SK-N-SH (cell line): ENCODE data around the gene PRKACA. TPM values are rescaled to one million over a fixed set of nuclear protein-coding genes. Genes with fewer than 3 reads are reported as not detected.

Experiments
- CTCF ChIA-PET: fragments of 300-600, 350-600 bp; formaldehyde crosslinking; extraction: SDS; loops from one replicate; lab custom pipeline; 2021; lab: Yijun Ruan, JAX
- POLR2A ChIA-PET: fragments of 350-600 bp; sonication (Branson Sonifier 250); formaldehyde crosslinking; extraction: SDS; loops from one replicate; lab custom pipeline; 2020; ENCODE audit warnings: antibody characterized with exemption, inconsistent platforms; lab: Yijun Ruan, JAX
- DNase-seq: peaks from one replicate; pipeline ENCODE4 v3.0.0; 2012
- H2AFZ ChIP-seq: fragments of 200-600 bp; sonication (generic); 2 replicates; pipeline ENCODE4 v1.8.1; 2016; ENCODE audit warnings: antibody characterized with exemption, mild to moderate bottlenecking, low read depth
- H3F3A ChIP-seq: fragments of 200-600 bp; sonication (generic); replicated peaks from 2 replicates; pipeline ENCODE3; 2016; ENCODE audit warnings: antibody characterized with exemption, mild to moderate bottlenecking; ENCODE audit not compliant: insufficient read depth
- H3K27ac ChIP-seq, 2 experiments: fragments of 200-500 bp in 1 of 2; fragments of 200-600 bp in 1 of 2; sonication (Bioruptor generic) in 1 of 2; sonication (generic), shearing (Covaris generic) in 1 of 2; 2 replicates each; pipeline versions ENCODE4 v1.5.1 to v1.6.1; 2014 to 2016; ENCODE audit warnings: low read depth in 2 of 2, inconsistent platforms in 1 of 2, low read length in 1 of 2, mild to moderate bottlenecking in 1 of 2, mixed read lengths in 1 of 2
- H3K27me3 ChIP-seq: fragments of 200-600 bp; sonication (generic), shearing (Covaris generic); 2 replicates; pipeline ENCODE4 v1.6.1; 2016; ENCODE audit warnings: mixed run types; ENCODE audit not compliant: insufficient read depth
- H3K36me3 ChIP-seq, 2 experiments: fragments of 200-500 bp in 1 of 2; fragments of 200-600 bp in 1 of 2; sonication (Bioruptor generic) in 1 of 2; sonication (generic) in 1 of 2; replicated peaks in 1 of 2; 2 replicates each; pipeline versions ENCODE3 to v1.5.1; 2014 to 2016; ENCODE audit warnings: low read length in 1 of 2, mild to moderate bottlenecking in 1 of 2; ENCODE audit not compliant: insufficient read depth in 2 of 2, control insufficient read depth in 1 of 2
- H3K4me1 ChIP-seq, 2 experiments: fragments of 200-500 bp in 1 of 2; fragments of 200-600 bp in 1 of 2; sonication (Bioruptor generic) in 1 of 2; sonication (generic), shearing (Covaris generic) in 1 of 2; 2 replicates each; pipeline versions ENCODE4 v1.5.1 to v1.6.1; 2014 to 2016; ENCODE audit warnings: low read depth in 1 of 2, low read length in 1 of 2, mixed run types in 1 of 2; ENCODE audit not compliant: insufficient read depth in 2 of 2, control insufficient read depth in 1 of 2
- H3K4me2 ChIP-seq: fragments of 200-600 bp; sonication (generic), shearing (Covaris generic); 2 replicates; pipeline ENCODE4 v1.6.1; 2017; ENCODE audit warnings: mixed run types
- H3K4me3 ChIP-seq, 2 experiments: fragments of 200-500 bp in 1 of 2; fragments of 200-600 bp in 1 of 2; sonication (Bioruptor generic) in 1 of 2; sonication (generic), shearing (Covaris generic) in 1 of 2; 2 replicates each; pipeline versions ENCODE4 v1.5.1 to v1.8.1; 2014 to 2016; ENCODE audit warnings: low read depth in 2 of 2, inconsistent platforms in 1 of 2, low read length in 1 of 2, mild to moderate bottlenecking in 1 of 2, mixed read lengths in 1 of 2, moderate library complexity in 1 of 2
- H3K79me2 ChIP-seq: fragments of 200-600 bp; sonication (generic); 2 replicates; pipeline ENCODE4 v1.8.1; 2017; ENCODE audit warnings: mild to moderate bottlenecking; ENCODE audit not compliant: insufficient read depth
- H3K9ac ChIP-seq: fragments of 200-600 bp; sonication (generic); 2 replicates; pipeline ENCODE4 v1.6.1; 2017; ENCODE audit warnings: mixed run types
- H3K9me2 ChIP-seq: fragments of 200-600 bp; sonication (generic); 2 replicates; pipeline ENCODE4 v1.6.1; 2017; ENCODE audit warnings: mixed run types
- H3K9me3 ChIP-seq: fragments of 200-600 bp; sonication (generic); 2 replicates; pipeline ENCODE4 v1.6.1; 2017; ENCODE audit warnings: mixed run types, mild to moderate bottlenecking, moderate library complexity
- H4K20me1 ChIP-seq: fragments of 200-600 bp; sonication (generic); 2 replicates; pipeline ENCODE4 v1.6.1; 2017; ENCODE audit warnings: mild to moderate bottlenecking, mixed run types; ENCODE audit not compliant: insufficient read depth
- MXI1 ChIP-seq: IDR thresholded peaks from 2 replicates; pipeline ENCODE4 v1.6.1; 2012; ENCODE audit warnings: mild to moderate bottlenecking, low read depth, low read length, improper control_type of control experiment
- NFIC ChIP-seq: IDR thresholded peaks from 2 replicates; pipeline ENCODE4 v1.4.0; 2012; ENCODE audit warnings: borderline replicate concordance
- NRF1 ChIP-seq: IDR thresholded peaks from 2 replicates; pipeline ENCODE4 v1.6.1; 2012; ENCODE audit warnings: low read depth, mild to moderate bottlenecking, low read length
- SIN3A ChIP-seq: IDR thresholded peaks from 2 replicates; pipeline ENCODE4 v1.6.1; 2012; ENCODE audit warnings: low read depth, mild to moderate bottlenecking, low read length, moderate library complexity, borderline replicate concordance
- WGBS: methylation state at CpG from one replicate; pipeline ENCODE4 v1.1.6; 2017; ENCODE audit warnings: low lambda C conversion rate; 5-methylcytosine and 5-hydroxymethylcytosine counted together
- polyA plus RNA-seq, 3 experiments: library from polyadenylated mRNA; depleted of rRNA; stranded (reverse); fragments of >200 nt; gene quantifications; 2 replicates each; pipeline ENCODE4 v1.2.3, GENCODE V29; 2012
- TF ChIP-seq, protein P1 (sequence below): fragments of 200-600 bp; sonication (generic); IDR thresholded peaks from 2 replicates; pipeline ENCODE4 v1.6.1; 2017; ENCODE audit warnings: antibody characterized with exemption, mild to moderate bottlenecking, moderate library complexity
- TF ChIP-seq, protein P2 (sequence below): IDR thresholded peaks from 2 replicates; pipeline ENCODE4; 2012

PRKACA gene
- polyA plus RNA-seq, 1 of the 3 experiments (the other 2 are of a cell fraction), result 48.4 TPM

GRCh38 chr19:14091813-14092462 is 25.6 kb downstream of the PRKACA start:
- H4K20me1 ChIP-seq, result peaks cover 4% of the 10 kb centered on the region; the same call in 1 of the 2 replicates
- no peak for DNase-seq
- peak overlapping the region; percentile 79; the same call in 1 of the 2 replicates for H3K9ac ChIP-seq

GRCh38 chr19:14091081-14091812 is 26.3 kb downstream of the PRKACA start:
- peaks cover 16% of the 10 kb centered on the region in 2 experiments for H3K36me3 ChIP-seq
- peaks cover 0 to 10% of the 10 kb centered on the region in 2 experiments; a peak in 1 of 4 replicates for H3K4me1 ChIP-seq
- H3K9me3 ChIP-seq, result peaks cover 8% of the 10 kb centered on the region; the same call in 1 of the 2 replicates
- peaks cover 4% of the 10 kb centered on the region; the same call in 1 of the 2 replicates for H4K20me1 ChIP-seq
- H3K27ac ChIP-seq, result peak overlapping the region; percentile 67 to 92; a peak in 3 of 4 replicates
- H3K9ac ChIP-seq, result peak overlapping the region; percentile 79
- peak; percentile 93 for DNase-seq
- peak overlapping the region; percentile 76 for H2AFZ ChIP-seq
- H3K4me3 ChIP-seq, result peak overlapping the region; percentile 79 to 91
- H3K27me3 ChIP-seq, result no peaks in the 10 kb centered on the region
- H3K79me2 ChIP-seq, result no peaks in the 10 kb centered on the region; the same call in 1 of the 2 replicates
- no peaks in the 10 kb centered on the region for H3K9me2 ChIP-seq
- TF ChIP-seq SIN3A (peak; percentile 41; the same call in 1 of the 2 replicates), NFIC (no peak), MXI1 (0 out of 2 replicates have a peak, but pooled peaks have one; percentile 9)
- TF ChIP-seq, protein P1, sequence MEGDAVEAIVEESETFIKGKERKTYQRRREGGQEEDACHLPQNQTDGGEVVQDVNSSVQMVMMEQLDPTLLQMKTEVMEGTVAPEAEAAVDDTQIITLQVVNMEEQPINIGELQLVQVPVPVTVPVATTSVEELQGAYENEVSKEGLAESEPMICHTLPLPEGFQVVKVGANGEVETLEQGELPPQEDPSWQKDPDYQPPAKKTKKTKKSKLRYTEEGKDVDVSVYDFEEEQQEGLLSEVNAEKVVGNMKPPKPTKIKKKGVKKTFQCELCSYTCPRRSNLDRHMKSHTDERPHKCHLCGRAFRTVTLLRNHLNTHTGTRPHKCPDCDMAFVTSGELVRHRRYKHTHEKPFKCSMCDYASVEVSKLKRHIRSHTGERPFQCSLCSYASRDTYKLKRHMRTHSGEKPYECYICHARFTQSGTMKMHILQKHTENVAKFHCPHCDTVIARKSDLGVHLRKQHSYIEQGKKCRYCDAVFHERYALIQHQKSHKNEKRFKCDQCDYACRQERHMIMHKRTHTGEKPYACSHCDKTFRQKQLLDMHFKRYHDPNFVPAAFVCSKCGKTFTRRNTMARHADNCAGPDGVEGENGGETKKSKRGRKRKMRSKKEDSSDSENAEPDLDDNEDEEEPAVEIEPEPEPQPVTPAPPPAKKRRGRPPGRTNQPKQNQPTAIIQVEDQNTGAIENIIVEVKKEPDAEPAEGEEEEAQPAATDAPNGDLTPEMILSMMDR, result peak; percentile 55
- peak overlapping the region; percentile 99 for H3K4me2 ChIP-seq
- 3% methylated on average over 12 of the region's 72 CpGs for WGBS
- POLR2A ChIA-PET, result no interaction called here
- peaks cover 18% of the 10 kb centered on the region for H3F3A ChIP-seq
- CTCF ChIA-PET, result interaction anchor here (0.9 to 5.4 kb wide), 7 partner anchors 9 to 211 kb away, joined by 3 to 19 read pairs (median 4); partner anchors contain the start of genes ASF1B and MISP3

More at GRCh38 chr19:14091813-14092462, 25.6 kb downstream of the PRKACA start:
- CTCF ChIA-PET, result interaction anchor here (0.9 to 5.4 kb wide), 7 partner anchors 9 to 211 kb away, joined by 3 to 19 read pairs (median 4); partner anchors contain the start of genes ASF1B and MISP3
- peak overlapping the region; percentile 79 to 91 for H3K4me3 ChIP-seq
- H3K4me2 ChIP-seq, result peak overlapping the region; percentile 99
- peak overlapping the region; percentile 76 for H2AFZ ChIP-seq
- H3F3A ChIP-seq, result peaks cover 12% of the 10 kb centered on the region
- no peaks in the 10 kb centered on the region for H3K9me2 ChIP-seq
- H3K9me3 ChIP-seq, result peaks cover 8% of the 10 kb centered on the region; the same call in 1 of the 2 replicates
- POLR2A ChIA-PET, result no interaction called here
- H3K27me3 ChIP-seq, result no peaks in the 10 kb centered on the region
- WGBS, result 41% methylated on average over 15 of the region's 15 CpGs
- peak overlapping the region; percentile 67 to 92; a peak in 3 of 4 replicates for H3K27ac ChIP-seq
- H3K4me1 ChIP-seq, result peaks cover 0 to 10% of the 10 kb centered on the region in 2 experiments; a peak in 1 of 4 replicates
- TF ChIP-seq, protein P2, sequence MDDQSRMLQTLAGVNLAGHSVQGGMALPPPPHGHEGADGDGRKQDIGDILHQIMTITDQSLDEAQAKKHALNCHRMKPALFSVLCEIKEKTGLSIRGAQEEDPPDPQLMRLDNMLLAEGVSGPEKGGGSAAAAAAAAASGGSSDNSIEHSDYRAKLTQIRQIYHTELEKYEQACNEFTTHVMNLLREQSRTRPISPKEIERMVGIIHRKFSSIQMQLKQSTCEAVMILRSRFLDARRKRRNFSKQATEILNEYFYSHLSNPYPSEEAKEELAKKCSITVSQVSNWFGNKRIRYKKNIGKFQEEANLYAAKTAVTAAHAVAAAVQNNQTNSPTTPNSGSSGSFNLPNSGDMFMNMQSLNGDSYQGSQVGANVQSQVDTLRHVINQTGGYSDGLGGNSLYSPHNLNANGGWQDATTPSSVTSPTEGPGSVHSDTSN, result peak; percentile 45
- no peak for TF ChIP-seq NRF1
- no peaks in the 10 kb centered on the region; the same call in 1 of the 2 replicates for H3K79me2 ChIP-seq
- peaks cover 12 to 16% of the 10 kb centered on the region in 2 experiments for H3K36me3 ChIP-seq
